Dermis microvascular lymphatic vessel endothelial cell (primary cell): ENCODE data around the gene NOTCH2. TPM values are rescaled to one million over a fixed set of nuclear protein-coding genes. Genes with fewer than 3 reads are reported as not detected.
"Not testable (repeated sequence)": the region's sequence is repeated elsewhere in the genome, so short reads cannot be mapped to it uniquely, and the experiment has no call there.

Source experiments
- DNase-seq, 2 donors: peaks; one replicate each; pipeline versions ENCODE4 v3.0.0 to v3.0.0-alpha.2; 2010; ENCODE audit warnings: low read depth in 2 of 2
- total RNA-seq: library from RNA; depleted of rRNA; stranded (reverse); fragments of >200 nt; gene quantifications from 2 replicates; pipeline ENCODE4 v1.2.1, GENCODE V29; 2014

Gene NOTCH2
- total RNA-seq = 22.5 and 23.1 TPM in 2 replicates

- DNase-seq = peak in 1 of 2 donors; percentile 16
These were observed at the start of gene NOTCH2 for GRCh38 chr1:120069067-120069919. NOTCH2 (minus strand) TSS chr1:120069662; CDS start chr1:120069406, 256 bp downstream.

DNA sequence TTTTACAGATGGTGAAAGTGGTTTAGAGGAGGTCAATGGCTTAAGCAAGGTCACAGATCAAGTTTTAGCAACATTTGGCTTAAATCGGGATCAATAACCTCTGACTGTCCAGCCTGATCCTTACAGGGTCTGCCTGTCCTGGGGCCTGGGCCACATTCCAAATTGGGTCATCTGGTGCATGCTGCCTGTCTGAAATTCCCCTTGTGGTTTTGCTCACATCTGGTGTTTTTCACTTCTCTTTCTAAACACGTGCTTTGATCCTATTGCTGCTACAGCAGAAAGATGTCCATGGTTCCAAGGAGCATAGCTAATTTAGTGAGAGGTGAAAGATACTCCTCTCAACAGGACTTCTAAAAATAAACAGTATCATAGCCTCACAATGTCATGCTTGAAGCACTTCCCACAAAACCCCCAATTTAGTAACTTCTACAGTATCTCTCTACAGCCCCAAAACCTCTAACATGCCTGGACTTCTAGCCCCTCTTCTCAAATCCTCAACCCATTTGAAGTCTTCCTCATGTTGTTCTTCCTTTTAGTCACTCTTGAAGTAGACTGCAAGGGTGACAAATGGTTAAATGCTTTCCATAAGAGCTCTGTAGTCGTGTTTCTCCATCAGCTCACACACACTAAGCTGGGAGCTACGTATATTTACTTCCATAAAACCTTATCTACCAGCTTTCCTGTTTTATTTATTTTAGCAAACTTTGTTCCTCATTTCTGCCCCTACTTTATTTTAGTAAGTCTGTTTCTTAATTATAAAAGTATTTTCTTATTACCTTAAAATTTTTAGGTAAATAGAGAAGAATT, 48.1 kb upstream of the NOTCH2 start:
- not testable (repeated sequence) for DNase-seq

DNA sequence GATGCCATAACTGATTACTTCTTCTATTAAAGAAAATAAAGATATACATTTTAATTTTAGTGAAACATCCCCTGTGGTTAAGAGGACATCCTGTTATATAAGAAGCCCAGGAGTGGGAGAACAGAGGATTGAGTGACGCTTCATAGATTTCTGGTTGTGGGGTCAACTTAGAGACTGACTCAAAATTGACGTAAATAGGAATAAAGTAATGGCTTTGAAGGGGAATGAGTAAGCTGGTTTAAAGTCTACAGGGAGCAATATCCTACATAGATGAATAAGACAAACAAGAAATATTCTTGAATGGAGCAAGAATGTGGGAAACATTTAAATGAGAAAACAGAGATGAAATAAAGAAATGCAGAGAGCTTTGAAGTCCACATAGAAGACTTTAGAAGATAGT, 46.6 kb upstream of the NOTCH2 start:
- DNase-seq = not testable (repeated sequence)

- DNase-seq = not testable (repeated sequence)
These were observed 43.7 kb upstream of the NOTCH2 start for GRCh38 chr1:120113134-120113533.

DNA sequence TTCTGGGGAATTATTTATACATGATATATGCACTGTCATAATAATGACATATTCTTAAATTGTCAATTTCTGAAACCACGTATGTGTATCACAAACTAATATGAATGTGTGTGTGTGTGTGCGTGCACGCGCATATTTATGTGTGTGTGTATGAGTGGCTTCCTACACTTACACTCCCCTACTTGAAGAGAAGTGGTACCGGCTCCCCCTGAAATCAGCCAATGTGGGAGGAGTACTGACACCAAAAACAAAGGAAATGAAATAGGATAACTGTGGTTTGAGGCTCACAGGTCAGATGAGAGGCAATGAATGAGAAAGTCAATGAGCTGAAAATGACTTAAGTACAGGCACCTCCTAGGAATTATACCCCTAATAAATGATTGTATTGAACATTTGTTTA, 42.8 kb upstream of the NOTCH2 start:
- DNase-seq = not testable (repeated sequence)

GRCh38 chr1:120111771-120112170, 42.3 kb upstream of the NOTCH2 start:
- DNase-seq = not testable (repeated sequence)

- not testable (repeated sequence) for DNase-seq
These were observed 41.5 kb upstream of the NOTCH2 start for GRCh38 chr1:120111008-120111407.

GRCh38 chr1:120109656-120110055, 40.2 kb upstream of the NOTCH2 start:
- not testable (repeated sequence) for DNase-seq

DNA sequence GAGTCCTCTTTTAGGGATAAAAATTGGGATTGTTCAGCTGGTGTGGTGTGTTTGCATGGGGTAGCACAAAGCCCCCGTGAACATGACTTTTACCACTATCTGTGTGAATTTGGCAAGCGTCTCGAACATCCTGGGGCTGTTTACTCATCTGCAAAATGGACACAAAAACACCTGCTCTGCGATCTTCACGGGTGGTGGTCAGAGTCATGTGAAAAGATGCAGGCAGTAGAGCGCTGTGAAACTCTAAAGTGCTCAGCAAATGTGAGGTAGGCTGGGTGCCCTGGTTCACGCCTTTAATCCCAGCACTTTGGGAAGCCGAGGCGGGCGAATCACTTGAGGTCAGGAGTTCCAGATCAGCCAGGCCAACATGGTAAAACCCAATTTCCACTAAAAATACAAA, 39.7 kb upstream of the NOTCH2 start:
- not testable (repeated sequence) for DNase-seq

DNA sequence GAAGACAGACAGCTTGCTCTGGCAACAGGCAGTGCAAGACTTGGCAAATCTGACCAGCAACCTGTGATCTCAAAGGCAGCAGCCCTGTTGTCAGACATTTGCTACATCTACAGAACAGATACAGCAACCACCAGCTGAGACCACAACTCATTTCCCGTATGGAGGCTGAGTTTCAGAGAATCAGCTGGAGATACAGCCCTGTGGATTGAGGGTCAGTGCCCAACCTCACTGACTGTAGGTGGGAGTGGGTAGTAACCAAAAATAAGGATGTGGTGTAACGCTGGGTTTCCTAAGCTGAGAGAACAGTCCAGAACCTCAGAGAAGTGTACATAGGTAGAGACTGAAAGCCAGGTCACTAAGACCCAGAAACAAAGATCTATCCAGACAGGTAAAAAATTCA, 35.8 kb upstream of the NOTCH2 start:
- not testable (repeated sequence) for DNase-seq

DNA sequence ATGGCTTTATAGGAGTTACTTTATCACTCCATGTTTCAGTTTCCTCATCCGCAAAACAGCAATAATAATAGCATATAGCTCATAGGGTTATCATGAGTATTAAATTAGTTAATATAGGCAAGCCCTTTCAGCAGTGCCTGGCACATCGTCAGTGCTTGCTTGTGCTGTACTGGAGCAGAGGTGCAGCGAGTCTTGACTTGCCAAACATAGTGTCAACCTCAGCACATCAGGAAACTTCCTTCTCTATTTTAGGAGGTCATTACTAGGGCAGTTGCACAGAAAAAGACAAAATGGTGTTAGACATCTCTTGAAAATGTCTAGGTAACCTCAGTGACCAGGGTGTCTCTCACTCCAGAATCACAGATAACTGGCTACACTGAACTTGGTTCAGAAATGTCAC, 34.3 kb upstream of the NOTCH2 start:
- not testable (repeated sequence) for DNase-seq

GRCh38 chr1:120101593-120101992, 32.1 kb upstream of the NOTCH2 start:
- not testable (repeated sequence) for DNase-seq

DNA sequence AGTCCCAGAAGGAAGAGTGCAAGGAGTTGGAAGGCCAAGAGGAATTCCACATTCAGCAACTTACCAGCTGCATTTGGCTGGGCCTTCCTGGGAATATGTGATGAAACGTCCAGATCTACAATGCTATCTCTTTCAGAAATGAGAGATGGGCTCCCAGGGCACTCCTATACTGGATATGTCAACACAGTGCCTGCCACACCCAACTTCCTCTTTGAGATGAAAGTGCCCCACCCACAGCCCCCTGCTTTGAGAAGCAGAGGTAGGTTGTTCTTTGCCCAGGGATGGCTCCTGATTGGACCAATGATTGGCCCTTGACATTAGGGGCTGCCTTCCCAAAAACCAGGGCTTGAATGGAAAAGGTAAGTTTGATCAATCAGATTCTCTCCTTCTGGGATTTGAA, 31.1 kb upstream of the NOTCH2 start:
- DNase-seq = not testable (repeated sequence)

GRCh38 chr1:120098986-120099759, 29.7 kb upstream of the NOTCH2 start:
- DNase-seq = not testable (repeated sequence)

DNA sequence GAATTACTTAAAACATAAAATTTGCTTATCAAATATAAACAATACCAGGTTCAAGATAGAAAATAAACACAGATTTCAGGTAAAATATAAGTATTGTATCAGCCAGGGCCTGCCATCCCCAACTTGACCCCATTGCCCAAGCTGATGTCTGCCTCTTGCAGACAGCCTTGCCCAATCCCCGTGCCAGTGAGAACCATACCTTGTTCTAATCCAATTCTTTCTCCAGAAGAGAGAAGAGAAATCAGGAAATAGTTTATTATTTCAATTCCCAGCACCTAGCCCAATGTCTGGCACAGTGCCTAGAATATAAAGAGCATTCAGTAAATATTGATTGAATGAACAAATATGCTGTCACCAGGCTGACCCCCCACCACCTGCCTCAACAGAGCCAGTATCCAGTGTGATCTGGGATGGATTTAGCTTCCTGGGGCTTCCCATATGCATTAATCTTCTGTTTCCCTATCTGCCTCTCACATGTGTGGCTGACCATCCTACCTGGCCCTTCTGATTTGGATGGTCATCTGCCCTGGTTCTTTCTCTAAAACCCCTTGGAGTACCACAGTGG, 27.6 kb upstream of the NOTCH2 start:
- not testable (repeated sequence) for DNase-seq

GRCh38 chr1:120093548-120094181, 24.2 kb upstream of the NOTCH2 start:
- not testable (repeated sequence) for DNase-seq

DNA sequence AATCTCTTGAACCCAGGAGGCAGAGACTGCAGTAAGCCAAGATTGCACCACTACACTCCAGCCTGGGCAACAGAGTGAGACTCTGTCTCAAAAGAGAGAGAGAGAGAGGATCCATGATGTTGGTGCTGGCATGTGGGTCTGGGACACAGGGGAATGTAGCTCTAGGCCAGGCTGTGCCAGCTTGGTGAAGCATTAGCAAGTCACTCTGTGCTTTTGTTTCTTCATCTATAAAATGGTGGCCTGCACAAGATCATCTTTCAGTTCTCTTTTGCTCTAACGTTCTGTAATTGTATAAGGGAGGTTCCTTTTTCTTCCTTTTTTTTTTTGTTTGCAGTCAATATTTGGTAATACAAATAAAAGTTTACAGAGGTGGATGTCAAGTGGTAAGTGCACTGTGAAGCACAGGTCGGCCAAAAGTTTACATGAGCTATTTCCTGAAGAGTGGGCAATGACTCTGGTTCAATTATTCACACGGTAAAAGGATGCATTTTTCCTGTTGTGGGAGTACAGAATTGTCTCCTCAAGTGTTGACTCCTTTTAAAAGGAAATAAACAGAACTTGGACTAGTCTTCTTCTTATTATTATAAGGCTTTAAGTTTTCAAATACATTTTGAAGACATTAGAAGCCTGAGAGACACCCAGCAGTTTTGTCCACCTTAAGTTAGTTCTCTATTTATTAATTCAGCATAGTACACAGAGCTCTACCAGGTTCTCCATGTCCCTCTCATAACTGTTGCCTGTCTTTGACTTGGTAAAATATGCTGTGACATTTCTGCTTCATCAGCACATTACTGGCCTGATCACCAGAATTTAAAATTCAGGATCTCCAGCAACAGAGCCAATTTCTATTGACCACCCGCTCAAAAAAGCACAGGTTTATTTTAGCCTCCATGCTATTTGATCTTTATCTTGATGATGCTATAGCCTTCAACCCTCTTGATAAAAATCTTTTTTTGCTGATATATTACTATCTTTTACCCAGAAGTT, 23.1 kb upstream of the NOTCH2 start:
- DNase-seq = not testable (repeated sequence)

GRCh38 chr1:120090830-120091229, 21.4 kb upstream of the NOTCH2 start:
- DNase-seq = not testable (repeated sequence)

DNA sequence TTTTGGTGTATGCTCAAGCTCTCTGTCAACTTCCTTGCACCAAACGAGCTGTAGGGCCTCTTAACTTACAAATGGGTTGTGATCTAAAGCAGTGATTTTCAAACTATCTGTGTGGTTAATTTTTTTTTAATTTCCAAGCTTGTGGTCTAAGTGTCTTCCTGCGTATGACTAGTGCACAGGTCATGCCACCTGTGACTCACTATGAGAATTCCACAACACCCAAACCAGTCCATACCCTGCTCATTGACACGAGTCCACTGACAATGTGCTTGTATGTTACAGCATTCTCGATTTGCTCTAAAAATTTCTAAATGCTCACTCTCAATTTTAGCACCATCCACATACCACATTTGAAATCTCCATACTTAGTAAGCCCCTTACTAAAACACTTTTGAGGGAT, 18.5 kb upstream of the NOTCH2 start:
- DNase-seq = peak in 1 of 2 donors; percentile 0

DNA sequence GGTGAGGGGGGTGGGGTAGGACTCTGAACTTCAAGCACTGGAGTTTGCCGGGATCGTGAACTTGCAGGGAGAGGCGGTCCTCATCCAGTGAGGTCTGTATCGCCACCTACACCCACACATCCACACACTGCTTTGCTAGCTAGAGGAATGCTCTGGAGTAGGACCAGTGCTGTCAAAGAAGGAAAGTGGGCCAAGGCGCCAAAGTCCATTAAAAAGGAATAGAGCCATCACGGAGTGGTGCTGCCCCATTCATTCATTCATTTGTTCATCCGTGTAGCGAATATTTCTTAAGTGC, 405 bp upstream of the NOTCH2 start:
- DNase-seq = not testable (repeated sequence)
